NCI-H226 (cell line): ENCODE measurements around the gene ELF5.

Experiments used
- DNase-seq: peaks from one replicate; pipeline ENCODE4 v3.0.0-alpha.2; 2015

Gene ELF5

GRCh38 chr11:34490304-34490703 is 23.3 kb downstream of the ELF5 start:
- no peak for DNase-seq

GRCh38 chr11:34488855-34489557 is 24.6 kb downstream of the ELF5 start:
- DNase-seq = no peak

GRCh38 chr11:34487430-34487829 is 26.2 kb downstream of the ELF5 start:
- no peak for DNase-seq

DNA sequence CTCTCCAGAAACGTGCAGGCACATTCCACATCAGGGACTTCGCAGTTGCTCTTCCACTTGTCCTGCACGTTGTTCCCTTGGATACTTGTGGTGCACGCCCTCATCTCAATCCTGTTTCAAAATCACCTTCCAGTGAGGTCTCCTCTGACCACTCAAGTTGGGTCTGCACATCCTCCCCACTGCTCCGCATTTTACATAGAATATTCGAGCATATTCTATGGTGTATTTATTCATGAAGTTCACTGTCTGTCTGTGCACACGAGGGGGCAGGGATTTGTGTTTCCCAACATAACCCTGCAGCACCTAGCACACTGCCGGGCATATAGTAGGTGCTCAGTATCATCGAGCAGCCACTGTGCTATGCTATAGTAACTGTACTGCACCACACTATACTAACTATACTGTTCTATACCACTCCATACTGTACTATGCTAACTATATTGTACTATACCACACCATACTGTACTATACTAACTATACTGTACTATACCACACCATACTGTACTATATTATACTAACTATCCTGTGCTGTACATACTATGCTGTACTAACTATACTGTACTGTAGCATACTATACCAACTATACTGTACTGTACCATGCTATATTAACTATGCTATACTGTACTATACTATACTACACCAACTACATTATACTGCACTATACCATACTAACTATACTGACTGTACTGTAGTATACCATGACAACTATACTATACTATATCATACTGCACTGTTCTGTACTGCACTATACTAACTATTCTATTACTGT is 30.3 kb downstream of the ELF5 start:
- no peak for DNase-seq

- no peak for DNase-seq
Observed at GRCh38 chr11:34481307-34481706, 32.3 kb downstream of the ELF5 start.

DNA sequence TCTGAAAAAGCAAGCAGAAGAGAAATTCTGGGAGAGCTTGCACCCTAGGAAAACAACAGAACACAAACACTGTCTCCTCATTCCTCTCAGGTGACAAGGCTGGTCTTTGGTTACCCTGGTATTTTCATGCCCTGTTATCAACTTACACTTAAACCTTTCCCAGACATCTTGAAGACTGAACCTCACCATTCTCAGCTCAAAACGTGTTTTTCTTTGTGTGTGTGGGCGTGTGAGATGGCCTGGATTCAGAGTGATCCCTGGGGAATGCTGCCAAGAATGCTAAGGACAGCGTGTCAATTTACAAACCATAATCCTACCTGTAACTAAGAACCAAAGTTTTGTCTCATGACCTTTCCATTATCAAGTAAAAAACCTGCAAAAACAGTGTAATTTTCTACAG is 33.3 kb downstream of the ELF5 start:
- no peak for DNase-seq

GRCh38 chr11:34478845-34479663 is 34.5 kb downstream of the ELF5 start:
- DNase-seq = no peak

GRCh38 chr11:34476849-34477248 is 36.7 kb downstream of the ELF5 start:
- no peak for DNase-seq

DNA sequence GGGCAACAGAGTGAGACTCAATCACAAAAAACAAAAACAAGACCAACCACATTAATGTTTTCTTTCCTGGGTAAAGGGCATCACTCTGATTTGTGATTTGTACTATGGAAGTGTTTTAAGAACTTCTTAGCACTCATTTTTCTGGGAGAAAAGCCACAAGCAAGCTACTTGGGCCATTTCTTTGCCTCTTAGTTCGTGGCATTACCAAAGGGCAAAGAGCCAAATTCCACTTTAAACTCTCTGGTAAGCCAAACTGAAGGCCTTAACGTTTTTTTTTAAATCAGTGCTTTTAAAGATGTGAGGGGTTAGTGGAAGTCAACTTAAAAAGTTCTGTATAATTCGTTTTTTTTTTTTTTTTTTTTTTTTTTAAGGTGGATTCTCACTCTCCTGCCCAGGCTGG is 37.9 kb downstream of the ELF5 start:
- no peak for DNase-seq

DNA sequence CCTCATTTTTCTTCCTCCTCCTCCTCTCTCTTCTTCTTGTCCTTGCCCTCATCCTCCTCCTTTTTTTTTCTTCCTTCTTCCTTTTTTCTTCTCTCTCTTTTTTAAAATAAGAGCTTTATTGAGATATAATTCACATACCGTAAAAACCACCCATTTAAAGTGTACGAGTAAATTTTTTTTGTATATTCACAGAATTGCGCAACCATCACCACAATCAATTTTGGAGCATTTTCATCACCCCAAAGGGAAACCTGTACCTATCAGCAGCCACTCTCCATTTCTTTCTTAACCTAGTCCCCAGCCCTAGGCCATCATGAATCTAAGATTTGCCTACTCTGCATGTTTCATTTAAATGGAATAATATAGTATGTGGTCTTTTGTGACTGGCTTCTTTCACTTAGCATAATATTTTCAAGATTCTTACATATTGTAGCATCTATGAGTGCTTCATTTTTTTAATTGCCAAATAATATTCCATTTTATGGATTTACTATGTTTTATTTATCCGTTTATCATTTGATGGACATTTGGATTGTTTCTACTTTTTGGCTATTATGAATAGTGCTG is 39.9 kb downstream of the ELF5 start:
- no peak for DNase-seq

GRCh38 chr11:34468209-34468841 is 45.3 kb downstream of the ELF5 start:
- no peak for DNase-seq

DNA sequence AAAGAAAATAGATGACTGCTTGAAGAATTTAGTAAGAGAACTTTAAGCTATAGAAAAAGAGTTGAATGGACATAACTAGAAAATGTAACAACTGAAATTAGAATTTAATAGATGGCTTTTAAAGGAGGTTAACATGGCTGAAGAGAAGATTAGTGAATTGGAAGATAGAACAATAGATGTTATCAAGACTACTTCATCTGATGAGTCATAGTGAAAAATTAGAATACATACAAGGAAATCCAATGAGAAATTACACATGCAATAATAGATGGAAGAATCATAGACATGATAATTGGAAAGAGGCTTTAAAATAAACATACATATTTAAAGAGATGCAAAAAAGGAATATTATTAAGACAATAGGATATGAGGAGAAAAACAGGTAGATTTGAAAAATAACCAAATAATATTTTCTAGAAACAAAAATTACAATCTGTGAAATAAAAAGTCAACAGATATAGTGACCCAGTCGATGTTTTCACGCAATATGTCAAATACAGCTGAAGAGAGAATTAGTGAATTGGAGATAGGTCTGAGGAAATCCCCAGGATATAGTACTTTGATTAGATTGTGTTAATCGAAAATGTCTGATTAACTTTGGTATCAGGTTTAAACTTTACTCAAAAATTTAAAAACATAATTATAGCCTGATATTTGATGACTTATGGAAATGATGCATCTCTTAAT is 46.6 kb downstream of the ELF5 start:
- no peak for DNase-seq

GRCh38 chr11:34464591-34465051 is 49.0 kb downstream of the ELF5 start:
- DNase-seq = no peak

- no peak for DNase-seq
Observed at GRCh38 chr11:34461215-34461614, 52.4 kb downstream of the ELF5 start.

- DNase-seq = no peak
Observed at GRCh38 chr11:34460278-34460677, 53.3 kb downstream of the ELF5 start.

DNA sequence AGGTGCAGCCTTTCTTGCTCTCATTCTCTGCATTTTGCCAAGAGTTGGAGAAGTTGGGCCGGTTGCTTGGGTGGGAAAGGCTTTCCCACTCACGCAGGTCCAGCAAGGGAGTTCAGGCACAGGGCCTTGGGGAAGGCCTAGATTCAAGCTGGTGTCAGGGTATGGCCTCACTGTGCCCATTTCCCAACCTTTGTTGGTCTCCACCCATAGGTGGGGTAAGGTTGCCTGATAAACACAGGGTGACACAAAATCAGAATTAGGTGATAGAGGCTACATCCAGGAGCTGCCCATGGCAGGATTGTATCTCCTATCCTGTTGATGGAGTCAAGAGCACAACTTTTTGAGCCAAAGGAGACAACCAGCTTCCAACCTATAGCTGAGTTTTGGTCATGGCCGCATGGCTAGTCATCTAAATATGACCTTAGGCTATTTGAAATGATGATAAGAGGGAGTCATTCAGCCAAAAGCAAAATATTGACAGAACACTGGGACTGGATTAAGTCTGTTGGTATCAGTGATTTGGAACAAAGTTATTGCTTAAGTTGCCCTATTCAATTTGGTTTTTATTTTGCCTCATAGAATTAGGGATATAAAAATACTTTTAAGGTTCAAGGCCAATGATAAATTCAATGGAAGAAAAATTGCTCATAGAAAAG is 54.0 kb downstream of the ELF5 start:
- DNase-seq = no peak

- no peak for DNase-seq
Observed at GRCh38 chr11:34458525-34458924, 55.1 kb downstream of the ELF5 start.

DNA sequence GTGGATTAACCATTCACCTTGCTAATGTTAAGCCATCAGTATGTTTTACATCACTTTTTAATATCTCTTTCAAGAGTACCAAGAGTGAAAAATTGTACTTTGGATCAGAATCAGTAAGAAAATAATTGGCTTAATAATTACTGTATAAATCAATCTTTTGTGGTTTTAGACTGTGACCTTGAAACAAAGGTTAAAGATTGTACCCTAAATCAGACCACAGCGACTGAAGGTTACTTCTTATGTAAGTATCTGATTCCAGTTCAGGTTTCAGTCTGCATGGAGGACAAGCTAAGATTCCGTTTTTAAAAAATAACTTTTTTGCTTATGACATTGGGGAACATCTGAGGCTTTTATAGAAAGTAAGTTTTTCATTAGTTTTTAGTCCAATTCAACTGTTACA is 56.0 kb downstream of the ELF5 start:
- DNase-seq = no peak

GRCh38 chr11:34454308-34455032 is 59.1 kb downstream of the ELF5 start:
- DNase-seq = no peak

DNA sequence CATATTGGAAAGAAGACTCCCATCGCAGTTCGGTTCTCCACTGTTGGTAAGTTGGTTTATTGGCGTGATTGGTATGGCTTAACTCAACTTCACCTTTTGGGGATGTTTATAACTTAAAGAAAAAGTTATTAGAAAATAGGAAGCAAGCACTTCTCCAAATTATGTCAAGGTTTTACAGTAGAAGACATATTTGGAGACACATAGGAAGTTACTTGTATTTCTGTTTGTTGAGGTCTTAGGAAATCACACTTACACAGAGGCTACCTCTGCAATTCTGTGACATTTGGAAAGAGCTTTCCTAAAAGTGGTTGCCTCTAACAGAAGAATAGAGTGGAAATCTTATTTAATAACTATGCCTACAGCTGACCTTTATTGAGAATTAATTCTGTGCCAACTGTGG is 62.5 kb downstream of the ELF5 start:
- DNase-seq = no peak

DNA sequence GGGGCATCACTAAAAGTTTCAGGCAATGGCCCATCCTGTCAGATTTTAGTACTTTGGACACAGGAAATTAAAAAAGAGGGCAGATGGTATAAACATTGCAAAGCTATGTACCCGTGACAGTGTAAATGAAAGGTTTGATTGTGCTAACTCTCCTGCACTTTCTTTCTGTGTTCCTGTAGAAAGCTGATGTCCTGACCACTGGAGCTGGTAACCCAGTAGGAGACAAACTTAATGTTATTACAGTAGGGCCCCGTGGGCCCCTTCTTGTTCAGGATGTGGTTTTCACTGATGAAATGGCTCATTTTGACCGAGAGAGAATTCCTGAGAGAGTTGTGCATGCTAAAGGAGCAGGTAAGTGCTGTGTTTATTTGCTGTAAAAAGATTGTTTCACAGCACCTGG is 64.6 kb downstream of the ELF5 start:
- no peak for DNase-seq
